GM21825 (cell line): ENCODE results near the gene BFSP1.

Experiments used
- ATAC-seq: cut with Tn5 transposase; IDR thresholded peaks from one replicate; pipeline ENCODE4 v1.9.1; 2021; ENCODE audit warnings: mild to moderate bottlenecking, moderate library complexity; ENCODE audit not compliant: unreplicated experiment

Gene BFSP1

DNA sequence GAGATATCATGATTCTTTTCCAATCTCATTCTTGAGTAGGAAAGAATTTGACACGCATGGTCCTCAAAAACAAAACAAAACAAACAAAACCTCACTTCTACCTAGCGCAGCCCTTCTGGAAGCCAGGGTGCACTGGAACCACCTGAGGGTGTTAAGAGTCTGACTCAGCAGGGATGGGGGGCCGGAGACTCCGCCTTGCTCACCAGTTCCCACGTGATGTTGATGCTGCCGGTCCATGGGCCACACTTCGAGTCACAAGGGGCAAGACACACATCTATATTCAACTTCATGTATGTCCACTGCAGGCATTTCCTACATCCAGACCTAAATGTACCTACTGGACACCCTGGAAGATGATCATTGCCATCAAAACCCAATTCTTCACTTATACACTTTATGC is 30.4 kb downstream of the BFSP1 start:
- no peak for ATAC-seq

DNA sequence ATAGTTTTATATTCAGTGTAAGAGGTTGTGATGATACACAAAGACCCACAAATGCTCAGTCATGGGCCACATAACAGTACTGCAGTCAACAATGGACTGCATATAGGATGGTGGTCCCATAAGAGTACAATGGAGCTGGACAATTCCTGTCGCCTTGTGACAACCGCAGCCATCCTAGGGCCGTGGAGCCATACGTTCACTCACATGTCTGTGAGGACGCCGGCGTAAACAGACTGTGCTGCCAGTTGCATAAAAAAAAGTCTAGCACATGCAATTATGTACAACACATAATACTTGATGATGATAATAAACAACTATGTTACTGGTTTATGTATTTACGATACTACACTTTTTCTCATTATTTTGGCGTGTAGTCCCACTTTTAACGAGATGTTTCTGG is 30.9 kb downstream of the BFSP1 start:
- ATAC-seq, result no peak

DNA sequence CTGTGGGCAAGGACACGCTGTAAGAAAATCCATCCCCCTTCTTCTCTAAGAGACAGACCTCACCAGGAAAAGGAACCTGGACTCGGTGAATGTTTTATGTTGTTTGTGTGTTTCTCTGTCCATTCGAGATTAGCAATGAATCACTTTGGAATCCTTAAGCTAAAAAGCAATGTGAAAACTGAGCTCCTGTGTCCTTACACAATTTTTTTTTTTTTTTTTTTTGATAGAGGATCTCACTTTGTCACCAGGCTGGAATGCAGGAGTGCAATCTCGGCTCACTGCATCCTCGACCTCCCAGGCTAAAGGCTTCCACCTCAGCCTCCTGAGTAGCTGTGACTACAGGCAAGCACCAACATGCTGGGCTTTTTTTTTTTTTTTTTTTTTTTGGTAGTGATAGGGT is 32.1 kb downstream of the BFSP1 start:
- ATAC-seq, result no peak

DNA sequence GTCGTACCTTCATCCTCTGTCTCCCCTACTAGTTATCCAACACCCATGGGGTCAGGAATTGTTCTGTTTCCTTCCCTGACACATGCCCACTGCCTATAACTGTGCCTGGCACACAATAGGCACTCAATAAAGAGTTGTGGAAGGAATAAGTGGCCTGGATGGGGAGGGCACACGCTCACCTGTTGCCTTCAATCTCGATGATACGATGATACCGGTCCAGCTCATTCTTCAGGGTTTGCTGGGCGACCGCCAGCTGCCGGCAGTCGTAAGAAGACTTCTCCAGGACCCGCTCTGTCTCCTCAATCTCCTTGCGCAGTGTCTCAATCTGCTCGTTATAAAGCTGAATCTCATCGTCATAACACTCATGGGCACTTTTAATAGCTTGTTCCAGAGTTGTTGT is 32.5 kb downstream of the BFSP1 start:
- ATAC-seq, result no peak

DNA sequence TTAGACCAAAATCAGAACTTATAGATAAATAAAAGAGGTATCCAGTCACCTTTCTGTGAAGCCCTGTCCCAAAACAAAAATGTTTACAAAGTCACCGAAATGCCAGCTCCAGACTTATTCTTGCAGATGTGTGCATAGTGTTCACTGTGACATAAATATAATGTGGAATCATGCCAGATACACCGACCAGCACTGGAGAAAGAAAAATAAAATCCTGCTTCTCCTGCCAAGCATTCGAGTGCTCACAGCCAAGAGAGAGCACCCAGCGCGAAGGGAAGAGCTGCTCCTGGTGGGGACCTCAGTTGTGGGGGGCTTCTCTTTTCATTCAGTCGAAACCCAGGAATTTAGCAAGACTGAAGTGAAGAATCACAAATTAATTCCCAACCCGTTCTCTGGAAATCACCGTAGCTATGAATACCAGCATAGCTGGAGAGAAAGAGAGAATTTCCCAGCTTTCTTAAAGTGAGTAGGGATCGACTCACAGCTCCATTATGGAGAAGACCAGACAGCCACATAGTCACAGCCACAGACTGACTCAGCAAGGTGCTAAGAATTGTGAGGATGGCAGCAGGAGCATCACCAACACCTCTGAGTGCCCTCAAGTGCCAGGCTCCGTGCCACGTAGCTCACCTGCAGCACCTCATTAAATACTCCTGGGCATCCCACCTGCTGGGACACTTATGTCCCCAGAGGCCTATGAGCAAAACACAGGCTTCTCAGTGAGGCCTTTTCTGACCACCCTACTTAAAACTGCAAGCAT is 33.2 kb downstream of the BFSP1 start:
- no peak for ATAC-seq

DNA sequence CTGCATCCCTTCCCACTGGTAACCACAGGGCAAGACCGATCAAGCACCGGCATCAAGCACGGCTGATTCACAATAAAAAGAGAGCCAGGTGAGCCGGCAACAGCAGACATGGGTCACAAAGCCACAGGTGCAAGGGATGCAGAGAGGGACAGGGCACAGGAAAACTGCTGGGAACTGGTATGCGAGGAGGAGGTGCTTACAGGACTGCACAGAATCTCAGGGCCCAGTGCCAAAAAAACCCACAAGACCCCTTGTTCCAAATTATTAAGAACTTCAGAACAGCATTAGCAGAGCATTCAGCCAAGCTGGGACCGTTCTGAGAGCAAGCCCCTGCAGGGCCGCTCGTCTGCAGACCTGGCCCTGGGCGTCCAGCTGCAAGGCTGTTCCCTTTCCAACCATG is 35.4 kb downstream of the BFSP1 start:
- no peak for ATAC-seq

DNA sequence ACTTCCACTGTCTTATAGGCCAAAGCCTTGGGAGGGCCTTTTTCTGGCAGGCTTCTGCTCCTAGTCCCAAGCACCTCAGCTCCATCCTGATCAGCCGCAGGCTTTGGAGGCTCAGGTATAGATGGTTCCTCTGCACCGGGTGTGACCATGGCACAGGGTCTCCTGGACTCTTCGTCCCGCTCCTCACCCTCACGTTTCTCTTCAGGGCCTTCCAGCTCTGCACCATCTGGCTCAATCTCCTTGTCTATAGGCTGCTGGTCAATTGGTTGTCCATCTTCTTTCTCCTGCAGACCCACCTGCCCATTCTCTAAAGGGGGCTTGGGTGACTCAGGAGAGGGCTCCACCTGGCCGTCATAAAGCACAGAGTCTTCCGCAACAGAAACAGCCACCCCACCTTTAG is 37.0 kb downstream of the BFSP1 start:
- no peak for ATAC-seq

DNA sequence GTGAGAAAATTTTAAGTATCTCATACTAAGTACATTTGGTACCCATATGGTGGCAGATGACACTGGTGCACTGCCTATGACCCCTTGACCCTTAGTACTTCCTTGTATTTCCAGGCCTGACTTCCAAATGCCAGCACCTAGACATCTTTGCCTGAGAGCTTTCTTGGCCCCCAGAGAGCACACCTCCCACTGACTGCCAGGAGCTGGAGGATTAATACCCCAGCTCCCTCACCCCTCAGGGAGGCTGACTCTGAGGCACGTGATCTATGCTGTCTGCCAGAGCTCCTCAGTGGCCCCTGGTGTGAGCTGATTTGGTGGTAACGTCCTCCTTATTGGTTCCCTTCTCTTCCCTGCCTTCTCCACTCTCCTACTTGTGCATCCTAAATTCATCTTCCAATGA is 38.0 kb downstream of the BFSP1 start:
- ATAC-seq, result no peak

DNA sequence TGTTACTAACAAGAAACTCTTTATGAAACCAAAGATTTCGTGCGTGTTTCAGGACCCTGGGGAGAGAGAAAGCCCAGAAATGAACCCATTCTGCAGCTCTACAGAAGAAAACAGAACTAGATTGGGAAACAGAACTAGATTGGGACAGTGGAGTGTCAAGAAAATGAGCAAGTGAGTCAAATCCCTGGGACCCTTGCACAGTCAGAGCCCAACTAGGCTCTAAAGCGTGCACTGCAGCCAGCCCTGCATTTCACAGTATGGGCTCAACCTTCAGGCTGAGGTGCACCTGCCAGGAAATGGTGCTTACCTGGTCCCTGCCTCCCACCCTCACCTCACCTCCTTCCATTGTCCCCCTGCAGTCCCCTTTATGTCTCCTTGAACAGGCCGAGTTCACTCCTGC is 39.7 kb downstream of the BFSP1 start:
- no peak for ATAC-seq

DNA sequence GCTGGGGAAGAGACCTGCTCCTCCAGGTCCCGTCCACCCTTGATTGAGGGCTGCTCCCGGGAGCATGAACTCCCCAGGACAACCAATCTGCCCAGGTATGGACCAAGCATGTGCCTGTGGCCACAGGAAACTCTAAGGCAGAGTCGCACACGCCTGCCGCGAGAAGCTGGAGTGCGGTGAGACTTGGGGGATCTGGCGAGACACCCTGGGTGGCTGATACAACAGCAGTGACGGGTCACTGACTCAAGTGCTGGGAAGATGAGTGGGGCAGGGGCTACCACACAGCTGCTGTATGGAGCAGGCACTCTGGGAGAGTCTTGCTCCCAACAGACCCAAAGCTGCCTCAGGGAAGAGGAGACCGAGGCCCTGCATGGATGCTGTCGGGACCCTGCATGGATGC is 40.1 kb downstream of the BFSP1 start:
- ATAC-seq, result no peak

DNA sequence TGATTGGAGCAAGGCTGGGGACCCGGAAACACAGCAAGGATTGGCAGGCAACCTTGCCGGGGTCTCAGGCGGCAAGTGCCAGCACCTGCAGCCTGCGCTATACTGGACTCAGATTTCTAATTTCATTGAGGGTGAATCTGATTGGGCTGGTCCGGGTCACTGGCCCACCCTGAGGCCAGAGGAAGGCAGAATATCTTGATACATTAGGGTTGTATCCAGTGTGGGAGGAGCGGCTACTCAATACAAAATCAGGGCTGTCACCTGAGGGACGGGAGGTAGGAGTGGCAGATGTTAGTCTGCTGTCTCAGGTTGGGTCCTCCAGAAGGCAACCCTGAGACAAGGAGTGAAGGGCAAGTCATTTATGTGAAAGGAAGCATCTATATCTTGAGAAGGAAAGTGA is 40.7 kb downstream of the BFSP1 start:
- no peak for ATAC-seq

DNA sequence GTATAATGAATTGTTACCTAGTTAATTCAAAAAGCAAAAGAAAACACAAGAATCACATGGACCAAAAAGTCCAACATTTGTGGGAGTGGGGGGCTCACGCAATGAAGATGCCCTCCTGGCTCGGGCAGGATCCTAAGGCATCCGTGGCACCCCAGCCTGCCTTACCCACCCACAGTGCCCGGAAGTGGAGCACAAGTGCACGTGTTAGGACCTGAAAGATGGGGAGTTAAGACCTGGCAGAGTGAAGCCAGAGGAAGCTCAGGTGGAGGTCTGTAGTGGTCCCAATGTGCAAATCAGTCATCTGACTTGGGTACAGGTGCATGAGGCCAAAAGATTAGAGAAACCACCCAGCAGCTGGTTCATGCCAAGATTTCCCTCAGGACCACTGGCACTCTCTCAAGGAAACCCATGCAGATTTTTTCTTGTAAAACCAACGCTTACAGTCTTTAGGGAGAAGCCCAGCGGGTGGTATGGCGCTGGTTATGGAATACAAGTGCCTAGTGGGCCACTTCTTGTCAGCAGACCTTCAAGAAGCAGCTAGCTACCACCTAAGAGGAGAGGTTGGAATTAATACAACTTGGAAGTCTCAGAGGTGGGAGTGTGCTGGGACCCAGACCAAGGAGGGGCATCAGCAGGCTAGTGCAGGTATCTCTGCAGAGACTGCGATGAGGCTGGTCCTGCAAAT is 42.1 kb downstream of the BFSP1 start:
- ATAC-seq, result no peak

DNA sequence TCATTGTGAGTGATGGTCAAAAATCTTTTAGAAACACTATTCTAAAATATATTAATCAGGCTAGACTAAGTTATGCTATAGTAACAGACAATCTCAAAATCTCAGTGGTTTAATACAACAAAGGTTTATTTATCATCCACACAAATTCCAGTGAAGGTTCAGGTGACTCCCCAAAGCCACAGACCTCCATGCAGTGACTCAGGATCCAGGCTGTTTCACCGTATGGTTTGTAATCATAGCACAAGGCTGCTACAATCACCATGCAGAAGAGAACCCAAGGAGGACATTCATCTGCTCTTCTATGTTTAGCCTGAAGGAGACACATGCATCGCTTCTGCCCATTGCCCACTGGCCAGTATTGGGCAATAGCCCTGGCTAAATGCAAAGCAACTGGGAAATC is 46.2 kb downstream of the BFSP1 start:
- no peak for ATAC-seq

DNA sequence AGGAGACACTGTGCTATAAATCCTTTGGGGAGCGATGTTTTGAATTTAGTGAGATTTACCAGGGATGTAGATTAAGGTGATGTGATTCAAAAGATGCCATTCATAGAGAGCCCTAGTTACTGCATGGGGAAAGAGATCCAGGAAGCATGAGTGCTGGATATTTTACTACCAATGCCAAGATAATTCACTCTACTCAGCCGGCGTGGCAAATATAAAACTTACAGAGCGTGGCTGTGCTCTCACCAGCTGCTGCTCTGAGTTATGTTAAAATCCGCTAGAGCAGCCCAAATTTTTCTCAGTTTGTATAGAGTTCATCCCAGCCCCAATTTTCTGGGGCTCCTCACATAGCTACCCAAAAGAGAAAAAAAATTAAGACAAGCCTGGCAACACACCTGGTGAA is 48.6 kb downstream of the BFSP1 start:
- ATAC-seq, result no peak

DNA sequence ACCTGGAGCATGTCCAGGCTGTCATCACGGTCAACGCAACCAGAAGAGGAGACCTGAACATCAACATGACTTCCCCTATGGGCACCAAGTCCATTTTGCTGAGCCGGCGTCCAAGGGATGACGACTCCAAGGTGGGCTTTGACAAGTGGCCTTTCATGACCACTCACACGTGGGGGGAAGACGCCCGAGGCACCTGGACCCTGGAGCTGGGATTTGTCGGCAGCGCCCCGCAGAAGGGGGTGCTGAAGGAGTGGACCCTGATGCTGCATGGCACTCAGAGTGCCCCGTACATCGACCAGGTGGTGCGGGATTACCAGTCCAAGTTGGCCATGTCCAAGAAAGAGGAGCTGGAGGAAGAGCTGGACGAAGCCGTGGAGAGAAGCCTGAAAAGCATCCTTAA is 49.5 kb downstream of the BFSP1 start:
- no peak for ATAC-seq

DNA sequence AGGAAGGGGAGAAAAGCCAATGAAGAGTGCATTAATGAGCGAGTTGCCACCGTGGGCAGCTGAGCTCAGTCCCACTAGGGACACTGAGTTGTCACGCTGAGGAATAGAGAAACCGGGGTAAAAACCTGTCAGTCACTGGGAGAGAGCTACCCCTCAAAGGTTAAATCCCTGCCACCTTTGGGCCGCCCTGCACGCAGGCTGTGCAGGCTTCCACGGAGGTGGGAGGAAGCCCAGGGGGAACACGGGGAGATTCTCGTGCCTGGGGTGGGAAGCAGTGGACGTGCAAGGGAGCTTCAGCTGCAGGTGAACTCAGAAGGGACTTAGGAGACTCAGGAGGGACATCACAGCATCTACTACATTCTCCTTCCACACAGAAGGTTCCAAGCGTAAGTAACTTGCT is 50.5 kb downstream of the BFSP1 start:
- ATAC-seq, result no peak

DNA sequence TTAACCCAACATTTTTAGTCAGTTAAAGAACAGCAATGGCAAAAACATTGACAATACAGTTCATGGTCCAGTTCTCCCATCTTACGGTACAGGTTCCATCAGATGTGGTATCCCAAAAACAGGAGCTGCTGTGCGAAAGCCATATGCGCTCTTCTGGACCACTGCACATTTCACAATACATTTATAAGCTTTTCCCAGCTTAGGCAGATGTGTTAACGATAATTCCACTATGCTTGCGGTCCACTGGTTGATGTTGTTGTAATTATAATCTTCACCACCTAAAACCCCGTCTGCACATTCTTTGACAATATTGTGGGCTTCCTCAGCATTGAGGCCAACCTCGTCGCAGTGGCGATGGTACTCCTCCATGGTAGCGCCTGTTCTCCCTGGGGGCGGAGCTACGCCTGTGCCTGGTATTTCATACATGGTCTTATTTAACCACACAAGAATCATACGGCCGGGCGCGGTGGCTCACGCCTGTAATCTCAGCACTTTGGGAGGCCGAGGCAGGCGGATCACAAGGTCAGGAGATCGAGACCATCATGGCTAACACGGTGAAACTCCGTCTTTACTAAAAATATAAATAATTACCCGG is 52.0 kb downstream of the BFSP1 start:
- ATAC-seq, result no peak

DNA sequence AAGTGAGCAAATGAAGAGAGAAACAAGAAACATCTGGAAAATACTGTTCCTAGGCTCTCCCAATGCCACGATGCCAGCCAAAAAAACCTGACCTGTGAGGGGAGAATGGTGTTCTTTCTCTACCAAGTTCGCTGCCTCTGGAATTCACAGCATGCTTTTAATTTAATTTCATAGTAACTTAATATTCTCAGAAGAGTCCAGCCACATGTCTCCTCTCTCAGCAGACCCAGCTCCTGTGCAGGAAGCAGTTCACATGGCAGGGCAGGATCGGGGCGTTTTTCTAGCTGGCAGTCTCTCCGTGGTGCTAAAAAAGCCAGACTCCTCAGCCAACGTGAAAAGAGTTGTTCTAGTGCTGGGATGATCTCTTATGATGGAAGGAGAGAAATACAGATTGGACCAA is 57.5 kb downstream of the BFSP1 start:
- no peak for ATAC-seq

DNA sequence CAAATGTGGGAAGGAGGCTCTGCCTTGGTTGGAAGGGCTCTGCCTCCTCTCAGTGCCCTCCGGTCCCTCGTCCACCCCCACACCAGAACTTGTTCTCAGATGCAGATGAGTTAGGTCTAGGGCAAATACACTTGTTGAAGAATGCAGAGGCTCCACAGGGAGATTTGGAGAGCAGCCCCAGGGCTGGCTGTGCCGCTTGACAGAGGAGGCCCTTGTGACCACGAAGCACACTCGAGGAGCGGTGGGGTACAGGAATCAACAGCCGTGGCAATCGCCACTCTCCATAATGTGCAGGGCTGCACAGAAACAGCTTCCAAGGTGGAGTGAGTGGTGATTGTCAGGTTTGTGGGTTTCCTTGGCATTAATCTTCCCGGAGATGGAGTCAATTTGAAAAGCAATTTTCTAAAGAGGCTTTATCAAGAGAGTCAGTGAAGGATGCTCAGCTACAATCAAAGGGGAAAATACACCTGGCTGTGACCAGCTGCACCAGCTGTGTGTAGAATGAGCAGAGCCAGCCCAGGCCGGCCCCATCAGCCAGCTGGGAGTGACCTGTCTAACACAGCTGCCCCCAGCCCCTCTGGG is 59.5 kb downstream of the BFSP1 start:
- ATAC-seq, result no peak

DNA sequence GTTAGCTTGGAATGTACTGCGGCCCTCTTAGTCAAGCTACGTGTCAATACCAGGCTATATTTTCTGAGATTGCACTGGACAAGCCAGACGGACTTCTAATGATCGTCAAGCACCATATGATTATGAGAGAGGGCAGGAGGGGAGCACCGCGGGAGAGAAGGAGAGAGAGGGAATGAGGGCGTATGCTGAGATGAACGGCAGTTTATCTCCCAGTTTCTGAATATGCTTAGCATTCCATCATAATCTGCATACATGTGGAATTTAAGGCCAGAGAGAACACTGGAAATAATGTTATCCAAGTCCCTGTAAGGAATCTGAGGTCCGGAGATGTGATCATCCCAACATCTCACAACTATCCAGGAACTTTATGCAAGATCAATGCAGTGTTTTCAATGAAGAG is 60.2 kb downstream of the BFSP1 start:
- ATAC-seq, result no peak

DNA sequence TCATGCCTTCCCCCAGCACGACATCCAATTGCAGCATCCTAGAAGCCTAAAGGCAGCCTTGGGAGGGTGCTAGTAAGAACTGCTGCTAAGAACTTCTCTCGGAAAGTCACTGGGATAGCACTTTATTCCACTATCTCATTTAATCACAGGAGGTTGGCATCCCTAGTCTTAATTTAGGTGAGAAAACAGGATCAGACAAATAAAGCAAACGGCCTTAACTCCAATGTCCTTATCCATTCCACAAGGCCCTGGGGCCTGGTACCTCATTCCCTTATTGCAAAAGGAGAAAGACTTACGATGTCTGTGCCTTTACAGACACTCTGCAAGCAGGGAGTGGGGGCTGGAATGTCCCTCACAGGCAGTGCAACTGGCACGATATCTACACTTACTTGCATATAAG is 60.7 kb downstream of the BFSP1 start:
- ATAC-seq, result no peak
